SU-DHL-6 (cell line): Measurements from ENCODE around the gene ITGA11.

Experiments used
- H2AFZ ChIP-seq: fragments of 200-600 bp; sonication (generic); 2 replicates; pipeline ENCODE4 v1.6.1; 2014; ENCODE audit warnings: low read depth, mild to moderate bottlenecking, moderate library complexity, mixed read lengths, antibody characterized with exemption, low read length; ENCODE audit not compliant: severe bottlenecking
- H3F3A ChIP-seq: fragments of 200-600 bp; shearing (Covaris generic); 2 replicates; pipeline ENCODE4 v1.6.0; 2016; ENCODE audit warnings: antibody characterized with exemption, mild to moderate bottlenecking; ENCODE audit not compliant: insufficient read depth
- H3K27ac ChIP-seq: fragments of 200-600 bp; sonication (generic); 2 replicates; pipeline ENCODE4 v1.5.1; 2016; ENCODE audit warnings: low read depth, mild to moderate bottlenecking, low read length, moderate library complexity, mixed read lengths
- H3K27me3 ChIP-seq: fragments of 200-600 bp; sonication (generic), shearing (Covaris generic); 2 replicates; pipeline ENCODE4 v1.6.0; 2014; ENCODE audit warnings: mild to moderate bottlenecking, low read length
- H3K36me3 ChIP-seq: fragments of 200-600 bp; sonication (generic); 2 replicates; pipeline ENCODE4 v1.6.1; 2014; ENCODE audit warnings: mild to moderate bottlenecking, low read length, mixed read lengths
- H3K4me2 ChIP-seq: fragments of 300-600, 200-600 bp; shearing (Covaris generic), sonication (generic); 2 replicates; pipeline ENCODE4 v1.6.0; 2014; ENCODE audit warnings: low read length, low read depth, mild to moderate bottlenecking; ENCODE audit not compliant: poor library complexity, severe bottlenecking
- H3K4me3 ChIP-seq: fragments of 200-600 bp; sonication (generic); 2 replicates; pipeline ENCODE4 v1.5.1; 2014; ENCODE audit warnings: antibody characterized with exemption, low read length, mild to moderate bottlenecking, mixed read lengths; ENCODE audit not compliant: insufficient read depth, poor library complexity, severe bottlenecking
- H3K79me2 ChIP-seq: fragments of 200-600 bp; sonication (generic); 2 replicates; pipeline ENCODE4 v1.6.1; 2014; ENCODE audit warnings: mild to moderate bottlenecking, low read length, moderate library complexity; ENCODE audit not compliant: insufficient read depth
- H3K9ac ChIP-seq: fragments of 200-600 bp; sonication (generic); 2 replicates; pipeline ENCODE4 v1.7.0; 2014; ENCODE audit warnings: mild to moderate bottlenecking, low read length
- H3K9me2 ChIP-seq: fragments of 200-600 bp; sonication (generic); replicated peaks from 2 replicates; pipeline ENCODE4 v1.6.1; 2014; ENCODE audit warnings: low read length; ENCODE audit not compliant: insufficient read depth
- H3K9me3 ChIP-seq: fragments of 200-600 bp; sonication (generic); 2 replicates; pipeline ENCODE4 v1.6.1; 2014; ENCODE audit warnings: low read length, mixed read lengths; ENCODE audit not compliant: insufficient read depth
- H4K20me1 ChIP-seq: fragments of 200-600 bp; sonication (generic); 2 replicates; pipeline ENCODE4 v1.6.1; 2014; ENCODE audit warnings: low read depth, mild to moderate bottlenecking, antibody characterized with exemption, low read length, moderate library complexity, mixed read lengths
- EZH2phosphoT487 ChIP-seq: fragments of 200-600 bp; sonication (generic), shearing (Covaris generic); conservative IDR thresholded peaks from 2 replicates; pipeline ENCODE4 v1.6.1; 2018; ENCODE audit warnings: mild to moderate bottlenecking, antibody characterized with exemption, low read length, moderate library complexity, mixed read lengths
- TF ChIP-seq, protein P1 (sequence below): fragments of 200-600 bp; sonication (generic); IDR thresholded peaks from one replicate; pipeline ENCODE4 v1.5.1; 2017; ENCODE audit warnings: antibody characterized with exemption, mild to moderate bottlenecking, low read length, moderate library complexity; ENCODE audit not compliant: insufficient read depth, poor library complexity, severe bottlenecking

Gene ITGA11

DNA sequence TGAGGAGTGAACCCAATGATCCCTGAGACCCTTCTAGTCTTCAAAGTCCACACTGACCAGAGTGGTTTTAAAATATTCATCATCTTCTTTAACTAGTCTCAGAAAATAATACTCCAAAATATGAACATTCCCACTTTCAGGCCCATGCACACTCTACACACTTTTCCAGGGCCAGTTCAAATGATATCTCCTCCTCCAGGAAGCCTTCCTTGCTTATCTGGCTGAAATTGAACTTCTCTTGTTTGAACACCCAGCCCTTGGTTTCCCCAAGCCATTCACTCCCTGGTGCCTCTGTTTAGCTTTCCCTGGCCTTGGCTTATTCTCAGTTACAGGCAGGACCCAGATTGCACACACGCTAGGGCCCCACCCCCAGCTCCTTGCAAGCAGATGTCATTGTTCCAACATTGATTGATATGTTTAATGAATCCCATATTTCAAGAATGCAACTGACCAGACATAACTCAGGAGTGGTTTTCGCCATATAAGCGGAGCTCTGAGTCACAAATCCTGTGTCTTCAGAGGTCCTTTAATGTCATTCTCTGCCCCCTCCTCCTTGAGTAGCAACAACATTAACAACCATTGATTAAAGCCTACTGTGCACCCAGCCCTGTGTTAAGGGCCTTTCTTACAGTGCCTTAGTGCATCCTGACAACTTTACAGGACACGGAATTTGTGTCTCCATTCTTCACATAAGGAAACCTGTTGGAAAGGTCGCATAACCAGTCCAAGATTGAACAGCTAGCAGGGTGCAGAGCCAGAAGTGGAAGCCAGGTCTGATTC, 2.1 kb downstream of the ITGA11 start:
- H2AFZ ChIP-seq = no peak overlapping the region
- no peaks in the 10 kb centered on the region for H3F3A ChIP-seq
- H3K4me2 ChIP-seq = no peak overlapping the region
- no peaks in the 10 kb centered on the region for H3K9me2 ChIP-seq
- H3K27me3 ChIP-seq = no peaks in the 10 kb centered on the region
- no peaks in the 10 kb centered on the region for H4K20me1 ChIP-seq
- no peaks in the 10 kb centered on the region for H3K36me3 ChIP-seq
- no peak overlapping the region for H3K27ac ChIP-seq
- no peak overlapping the region for H3K9ac ChIP-seq
- H3K9me3 ChIP-seq = no peaks in the 10 kb centered on the region
- no peaks in the 10 kb centered on the region for H3K79me2 ChIP-seq
- no peak overlapping the region for H3K4me3 ChIP-seq
- no peak for TF ChIP-seq EZH2phosphoT487
- TF ChIP-seq, protein P1, sequence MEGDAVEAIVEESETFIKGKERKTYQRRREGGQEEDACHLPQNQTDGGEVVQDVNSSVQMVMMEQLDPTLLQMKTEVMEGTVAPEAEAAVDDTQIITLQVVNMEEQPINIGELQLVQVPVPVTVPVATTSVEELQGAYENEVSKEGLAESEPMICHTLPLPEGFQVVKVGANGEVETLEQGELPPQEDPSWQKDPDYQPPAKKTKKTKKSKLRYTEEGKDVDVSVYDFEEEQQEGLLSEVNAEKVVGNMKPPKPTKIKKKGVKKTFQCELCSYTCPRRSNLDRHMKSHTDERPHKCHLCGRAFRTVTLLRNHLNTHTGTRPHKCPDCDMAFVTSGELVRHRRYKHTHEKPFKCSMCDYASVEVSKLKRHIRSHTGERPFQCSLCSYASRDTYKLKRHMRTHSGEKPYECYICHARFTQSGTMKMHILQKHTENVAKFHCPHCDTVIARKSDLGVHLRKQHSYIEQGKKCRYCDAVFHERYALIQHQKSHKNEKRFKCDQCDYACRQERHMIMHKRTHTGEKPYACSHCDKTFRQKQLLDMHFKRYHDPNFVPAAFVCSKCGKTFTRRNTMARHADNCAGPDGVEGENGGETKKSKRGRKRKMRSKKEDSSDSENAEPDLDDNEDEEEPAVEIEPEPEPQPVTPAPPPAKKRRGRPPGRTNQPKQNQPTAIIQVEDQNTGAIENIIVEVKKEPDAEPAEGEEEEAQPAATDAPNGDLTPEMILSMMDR = no peak

DNA sequence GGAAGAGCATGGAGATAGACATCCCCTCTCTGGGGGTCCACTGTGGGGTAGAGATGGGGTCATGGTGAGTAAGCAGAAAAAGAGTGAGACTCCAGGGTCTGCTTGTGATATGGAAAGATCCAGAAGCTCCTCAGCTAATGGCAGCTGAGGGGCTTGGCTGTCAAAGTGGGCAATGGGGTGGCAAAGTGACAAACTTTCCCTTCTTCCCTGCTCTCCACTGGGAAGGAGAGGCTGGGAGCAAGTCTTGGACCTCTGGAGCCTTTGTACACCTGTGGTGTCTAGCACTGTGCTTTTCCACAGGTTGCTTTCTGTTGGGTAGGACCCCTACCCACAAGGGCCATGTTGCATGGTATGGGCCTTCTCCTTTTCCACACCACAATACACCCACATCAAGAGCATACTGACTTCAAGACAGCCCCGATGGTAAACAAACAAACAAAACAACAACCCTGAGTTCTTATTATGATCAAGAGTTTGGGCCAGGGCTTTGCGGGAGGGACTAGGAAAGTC, 3.5 kb downstream of the ITGA11 start:
- no peaks in the 10 kb centered on the region for H3K36me3 ChIP-seq
- no peak overlapping the region for H3K9ac ChIP-seq
- no peak overlapping the region for H3K4me3 ChIP-seq
- no peaks in the 10 kb centered on the region for H3K9me2 ChIP-seq
- no peaks in the 10 kb centered on the region for H3K27me3 ChIP-seq
- H2AFZ ChIP-seq = no peak overlapping the region
- TF ChIP-seq, protein P1 = no peak
- no peak for TF ChIP-seq EZH2phosphoT487
- H3K4me2 ChIP-seq = no peak overlapping the region
- no peaks in the 10 kb centered on the region for H3K9me3 ChIP-seq
- H3K79me2 ChIP-seq = no peaks in the 10 kb centered on the region
- no peak overlapping the region for H3K27ac ChIP-seq
- H4K20me1 ChIP-seq = no peaks in the 10 kb centered on the region
- no peaks in the 10 kb centered on the region for H3F3A ChIP-seq

DNA sequence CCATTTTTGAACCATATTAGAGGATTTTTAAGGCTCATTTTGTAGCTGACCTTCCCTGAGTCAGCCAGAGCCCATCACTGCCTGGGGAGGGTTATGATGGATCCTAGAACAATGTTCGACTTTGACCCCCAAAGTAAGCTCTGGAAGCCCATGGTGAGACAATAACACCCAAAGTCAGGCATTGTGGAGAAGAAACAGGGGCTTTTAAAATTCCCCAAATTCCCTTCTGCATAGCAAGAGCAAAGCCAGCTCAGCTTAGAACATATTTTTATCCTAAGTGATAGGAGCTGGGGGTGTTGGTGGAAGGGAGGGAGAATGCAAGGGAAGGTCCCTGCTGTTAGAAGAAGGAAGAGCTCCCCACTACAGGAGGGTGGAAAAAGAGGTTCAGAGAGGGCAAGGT, 4.0 kb downstream of the ITGA11 start:
- no peak overlapping the region for H2AFZ ChIP-seq
- no peak for TF ChIP-seq EZH2phosphoT487
- TF ChIP-seq, protein P1 = no peak
- no peaks in the 10 kb centered on the region for H3K9me3 ChIP-seq
- H3F3A ChIP-seq = no peaks in the 10 kb centered on the region
- no peak overlapping the region for H3K9ac ChIP-seq
- H3K4me3 ChIP-seq = no peak overlapping the region
- no peak overlapping the region for H3K4me2 ChIP-seq
- H3K27me3 ChIP-seq = no peaks in the 10 kb centered on the region
- no peaks in the 10 kb centered on the region for H3K79me2 ChIP-seq
- H3K36me3 ChIP-seq = no peaks in the 10 kb centered on the region
- no peak overlapping the region for H3K27ac ChIP-seq
- no peaks in the 10 kb centered on the region for H3K9me2 ChIP-seq
- no peaks in the 10 kb centered on the region for H4K20me1 ChIP-seq
